ENCODE data around the gene COBL.

COBL gene

DNA sequence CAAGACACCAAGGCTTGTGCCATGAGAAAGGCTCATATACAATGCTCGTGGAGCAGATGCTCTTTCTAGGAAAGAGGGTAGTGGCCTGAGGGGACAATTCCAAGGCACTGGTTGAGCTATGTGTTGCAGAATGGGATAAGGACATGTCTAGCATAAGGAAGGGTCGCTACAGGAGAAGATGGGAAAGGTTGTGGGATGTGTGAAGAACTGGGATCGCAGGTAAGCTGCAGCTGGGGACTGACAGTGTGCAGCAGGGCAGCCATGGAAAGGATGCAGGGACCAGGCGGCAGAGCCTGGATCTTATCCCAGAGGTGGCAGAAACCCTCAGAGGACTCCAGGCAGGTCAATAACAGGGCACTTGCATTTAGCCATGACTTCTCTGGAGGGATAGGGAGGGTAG, 56.1 kb downstream of the COBL start:
- DNase-seq (ENCODE audit: low spot score): no peak
- TF ChIP-seq, protein P1, sequence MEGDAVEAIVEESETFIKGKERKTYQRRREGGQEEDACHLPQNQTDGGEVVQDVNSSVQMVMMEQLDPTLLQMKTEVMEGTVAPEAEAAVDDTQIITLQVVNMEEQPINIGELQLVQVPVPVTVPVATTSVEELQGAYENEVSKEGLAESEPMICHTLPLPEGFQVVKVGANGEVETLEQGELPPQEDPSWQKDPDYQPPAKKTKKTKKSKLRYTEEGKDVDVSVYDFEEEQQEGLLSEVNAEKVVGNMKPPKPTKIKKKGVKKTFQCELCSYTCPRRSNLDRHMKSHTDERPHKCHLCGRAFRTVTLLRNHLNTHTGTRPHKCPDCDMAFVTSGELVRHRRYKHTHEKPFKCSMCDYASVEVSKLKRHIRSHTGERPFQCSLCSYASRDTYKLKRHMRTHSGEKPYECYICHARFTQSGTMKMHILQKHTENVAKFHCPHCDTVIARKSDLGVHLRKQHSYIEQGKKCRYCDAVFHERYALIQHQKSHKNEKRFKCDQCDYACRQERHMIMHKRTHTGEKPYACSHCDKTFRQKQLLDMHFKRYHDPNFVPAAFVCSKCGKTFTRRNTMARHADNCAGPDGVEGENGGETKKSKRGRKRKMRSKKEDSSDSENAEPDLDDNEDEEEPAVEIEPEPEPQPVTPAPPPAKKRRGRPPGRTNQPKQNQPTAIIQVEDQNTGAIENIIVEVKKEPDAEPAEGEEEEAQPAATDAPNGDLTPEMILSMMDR (IDR thresholded peaks at IDR 0.05; ENCODE audit: extremely low read depth, missing control alignments): no peak

- TF ChIP-seq, protein P1 (IDR thresholded peaks at IDR 0.05; ENCODE audit: extremely low read depth, missing control alignments): no peak
- DNase-seq (ENCODE audit: low spot score): no peak
Observed at GRCh38 chr7:51259766-51260165, 56.8 kb downstream of the COBL start.

DNA sequence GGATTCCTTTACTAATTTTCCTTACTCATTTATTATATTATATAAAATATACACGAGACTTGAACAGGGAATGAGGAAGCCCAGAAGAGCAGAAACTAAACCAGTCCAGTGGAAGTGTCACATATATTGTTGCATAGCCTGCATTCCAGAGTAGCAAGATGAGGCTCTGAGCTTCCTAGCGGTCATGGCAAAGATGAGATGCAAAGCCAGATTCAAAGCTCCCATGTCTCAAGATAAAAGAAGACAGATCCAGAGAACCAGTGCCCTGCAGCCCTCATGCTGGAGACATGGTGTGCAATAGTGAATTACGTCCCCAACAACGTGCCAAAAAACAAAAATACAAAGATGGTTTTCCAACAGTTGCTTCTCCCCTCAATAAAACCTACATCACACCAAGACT, 59.7 kb downstream of the COBL start:
- TF ChIP-seq, protein P1 (IDR thresholded peaks at IDR 0.05; ENCODE audit: extremely low read depth, missing control alignments): no peak
- no peak for DNase-seq (ENCODE audit: low spot score)

DNA sequence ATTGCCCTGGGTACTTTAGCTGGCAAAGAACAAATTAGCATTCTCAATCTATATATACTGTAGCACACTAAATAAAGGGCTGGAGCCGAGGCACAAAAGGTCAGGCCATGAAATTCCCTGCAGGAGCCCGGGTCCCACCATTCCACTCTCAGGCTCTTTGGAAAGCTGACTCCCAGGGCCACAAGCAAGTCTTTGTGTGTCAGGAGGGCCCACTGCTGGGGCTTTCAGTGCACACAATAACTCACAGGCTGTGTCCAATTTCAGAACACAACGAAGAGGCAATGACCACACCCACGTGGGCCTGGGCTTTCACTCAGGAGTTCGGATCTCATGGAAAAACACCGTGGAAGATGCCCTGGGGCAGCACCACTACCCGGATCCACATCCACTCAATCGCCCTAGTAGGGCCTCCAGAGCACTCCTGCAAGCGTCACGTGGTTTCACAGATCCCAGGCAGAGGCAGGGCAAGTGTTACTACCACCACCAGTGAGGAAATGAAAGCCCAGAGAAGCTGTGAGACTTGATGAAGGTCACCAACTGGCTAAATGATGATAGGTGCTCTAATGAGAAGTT, 60.3 kb downstream of the COBL start:
- TF ChIP-seq, protein P1 (IDR thresholded peaks at IDR 0.05; ENCODE audit: extremely low read depth, missing control alignments): no peak
- DNase-seq (ENCODE audit: low spot score): no peak

DNA sequence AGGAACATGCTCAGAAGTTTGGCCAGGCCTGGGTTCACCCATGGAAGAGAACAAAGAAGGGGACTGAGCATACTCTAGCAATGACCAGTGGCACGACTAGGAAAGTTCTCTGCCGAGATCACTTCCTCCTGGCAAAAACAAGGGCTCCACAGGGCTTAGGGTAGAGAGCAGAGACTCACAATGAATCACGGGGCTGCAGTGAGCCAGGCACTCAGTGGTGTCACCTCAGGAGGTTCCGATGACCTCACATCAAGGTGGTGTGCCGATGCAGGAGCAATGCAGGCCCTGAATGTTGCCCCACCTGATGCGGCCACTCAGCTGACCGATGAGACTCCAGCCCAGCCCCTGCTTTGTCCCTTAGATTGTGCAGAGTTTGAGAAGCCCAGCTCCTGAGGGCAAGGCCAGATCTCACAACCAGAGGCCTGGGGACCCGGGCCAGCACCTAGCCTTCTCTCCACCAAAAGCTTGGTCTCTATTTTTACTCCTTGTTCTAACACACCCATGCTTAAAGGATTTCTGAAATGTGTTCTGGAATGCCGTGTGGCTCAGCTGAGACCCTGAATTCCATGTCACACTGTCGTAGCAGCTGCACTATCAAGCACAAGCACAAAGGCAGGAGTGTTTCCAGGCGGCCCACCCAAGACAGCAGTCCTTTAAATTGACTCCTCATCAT, 60.9 kb downstream of the COBL start:
- TF ChIP-seq, protein P1 (IDR thresholded peaks at IDR 0.05; ENCODE audit: extremely low read depth, missing control alignments): no peak

DNA sequence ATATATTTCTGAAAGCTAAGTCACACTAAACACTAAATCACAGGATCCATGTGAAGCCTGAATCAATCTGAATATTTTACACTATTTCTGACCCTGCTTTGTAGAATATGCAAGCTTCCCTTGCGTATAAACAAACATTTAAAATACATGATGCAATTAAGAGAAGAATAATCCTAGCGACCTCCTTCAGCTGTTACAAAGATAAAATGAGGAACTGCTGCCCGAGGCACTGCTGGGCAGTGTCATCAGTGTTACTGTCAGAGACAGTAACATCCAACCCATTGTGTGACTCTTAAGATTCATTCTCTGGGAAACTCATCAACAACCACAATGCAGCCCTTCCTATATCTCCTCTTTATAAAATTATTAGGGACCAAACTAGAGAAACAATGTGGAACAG, 61.6 kb downstream of the COBL start:
- DNase-seq (ENCODE audit: low spot score): no peak
- TF ChIP-seq, protein P1 (IDR thresholded peaks at IDR 0.05; ENCODE audit: extremely low read depth, missing control alignments): no peak

More for the DNA sequence above, 60.9 kb downstream of the COBL start:
- DNase-seq (ENCODE audit: low spot score): no peak

DNA sequence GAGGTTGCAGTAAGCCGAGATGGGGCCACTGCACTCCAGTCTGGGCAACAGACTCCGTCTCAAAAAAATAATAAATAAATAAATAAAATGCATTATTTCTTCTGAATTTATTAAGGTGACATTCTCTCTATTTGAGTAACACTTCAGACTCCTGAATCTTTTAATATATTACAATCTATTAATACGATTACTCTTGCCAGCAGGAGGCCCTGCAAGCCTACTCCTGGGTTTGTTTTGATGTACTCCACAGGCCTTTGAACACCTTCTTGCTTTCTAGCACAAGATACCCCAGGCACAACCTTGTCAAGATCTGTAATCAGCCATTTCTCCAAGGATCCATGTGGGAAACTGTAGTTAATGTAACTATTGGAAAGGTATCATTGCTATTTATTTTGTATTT, 63.5 kb downstream of the COBL start:
- TF ChIP-seq, protein P1 (IDR thresholded peaks at IDR 0.05; ENCODE audit: extremely low read depth, missing control alignments): no peak
- DNase-seq (ENCODE audit: low spot score): no peak
